ENCODE measurements around the gene ADA. TPM values are rescaled to one million over a fixed set of nuclear protein-coding genes. Genes with fewer than 3 reads are reported as not detected.

Gene ADA
- total RNA-seq, 1 experiment from 2014 or later: 9.6 TPM

- no peak overlapping the region for H3K4me3 ChIP-seq
- H3K4me1 ChIP-seq (replicated peaks): no peaks in the 10 kb centered on the region
- peaks cover 2% of the 10 kb centered on the region; the same call in 1 of the 2 replicates for H3K36me3 ChIP-seq
- H3K27ac ChIP-seq: no peak overlapping the region
- DNase-seq (ENCODE audit: low read depth in 1 of 2, low spot score in 2 of 2): no peak
- H3K27me3 ChIP-seq (replicated peaks): no peaks in the 10 kb centered on the region
- no peaks in the 10 kb centered on the region for H3K9me3 ChIP-seq (replicated peaks)
Observed at GRCh38 chr20:44633187-44633810, 18.2 kb downstream of the ADA start.

GRCh38 chr20:44632103-44632752 lies 19.3 kb downstream of the ADA start:
- Histone ChIP-seq H3K36me3 (peaks cover 2% of the 10 kb centered on the region; the same call in 1 of the 2 replicates), H3K4me1 (replicated peaks) (no peaks in the 10 kb centered on the region), H3K9me3 (replicated peaks) (no peaks in the 10 kb centered on the region), H3K27me3 (replicated peaks) (no peaks in the 10 kb centered on the region), H3K4me3 (no peak overlapping the region), H3K27ac (no peak overlapping the region)
- DNase-seq (ENCODE audit: low read depth in 1 of 2, low spot score in 2 of 2): no peak

GRCh38 chr20:44630297-44630696 lies 21.2 kb downstream of the ADA start:
- no peak overlapping the region for H3K4me3 ChIP-seq
- no peaks in the 10 kb centered on the region for H3K9me3 ChIP-seq (replicated peaks)
- no peak overlapping the region for H3K27ac ChIP-seq
- no peaks in the 10 kb centered on the region for H3K4me1 ChIP-seq (replicated peaks)
- DNase-seq (ENCODE audit: low read depth in 1 of 2, low spot score in 2 of 2): no peak
- H3K36me3 ChIP-seq: peaks cover 2% of the 10 kb centered on the region; the same call in 1 of the 2 replicates
- H3K27me3 ChIP-seq (replicated peaks): no peaks in the 10 kb centered on the region

- Histone ChIP-seq H3K4me3 (no peak overlapping the region), H3K4me1 (replicated peaks) (no peaks in the 10 kb centered on the region), H3K27ac (no peak overlapping the region), H3K9me3 (replicated peaks) (no peaks in the 10 kb centered on the region), H3K27me3 (replicated peaks) (no peaks in the 10 kb centered on the region), H3K36me3 (peaks cover 2% of the 10 kb centered on the region; the same call in 1 of the 2 replicates)
- DNase-seq (ENCODE audit: low read depth in 1 of 2, low spot score in 2 of 2): no peak
Observed at GRCh38 chr20:44629542-44629941, 22.0 kb downstream of the ADA start.

GRCh38 chr20:44629017-44629385 lies 22.5 kb downstream of the ADA start:
- Histone ChIP-seq H3K27ac (no peak overlapping the region), H3K9me3 (replicated peaks) (no peaks in the 10 kb centered on the region), H3K27me3 (replicated peaks) (no peaks in the 10 kb centered on the region), H3K4me3 (no peak overlapping the region), H3K36me3 (peaks cover 2% of the 10 kb centered on the region; the same call in 1 of the 2 replicates), H3K4me1 (replicated peaks) (no peaks in the 10 kb centered on the region)
- no peak for DNase-seq (ENCODE audit: low read depth in 1 of 2, low spot score in 2 of 2)

- no peak overlapping the region for H3K4me3 ChIP-seq
Observed at GRCh38 chr20:44627364-44628010, 24.0 kb downstream of the ADA start.

GRCh38 chr20:44626278-44626677 lies 25.2 kb downstream of the ADA start:
- Histone ChIP-seq H3K27me3 (replicated peaks) (no peaks in the 10 kb centered on the region), H3K27ac (no peak overlapping the region), H3K36me3 (peaks cover 9% of the 10 kb centered on the region), H3K9me3 (replicated peaks) (no peaks in the 10 kb centered on the region; the same call in 1 of the 2 replicates), H3K4me1 (replicated peaks) (no peaks in the 10 kb centered on the region), H3K4me3 (no peak overlapping the region)
- no peak for DNase-seq (ENCODE audit: low read depth in 1 of 2, low spot score in 2 of 2)

More at GRCh38 chr20:44627364-44628010, 24.0 kb downstream of the ADA start:
- Histone ChIP-seq H3K36me3 (peaks cover 5% of the 10 kb centered on the region; the same call in 1 of the 2 replicates), H3K27ac (no peak overlapping the region), H3K4me1 (replicated peaks) (no peaks in the 10 kb centered on the region), H3K27me3 (replicated peaks) (no peaks in the 10 kb centered on the region), H3K9me3 (replicated peaks) (no peaks in the 10 kb centered on the region; the same call in 1 of the 2 replicates)
- DNase-seq (ENCODE audit: low read depth in 1 of 2, low spot score in 2 of 2): no peak

- H3K4me3 ChIP-seq: no peak overlapping the region
- no peak overlapping the region for H3K27ac ChIP-seq
- no peak for DNase-seq (ENCODE audit: low read depth in 1 of 2, low spot score in 2 of 2)
- H3K9me3 ChIP-seq (replicated peaks): no peaks in the 10 kb centered on the region; the same call in 1 of the 2 replicates
- H3K4me1 ChIP-seq (replicated peaks): no peaks in the 10 kb centered on the region
- no peaks in the 10 kb centered on the region for H3K27me3 ChIP-seq (replicated peaks)
- H3K36me3 ChIP-seq: peaks cover 14% of the 10 kb centered on the region
Observed at GRCh38 chr20:44625361-44625760, 26.1 kb downstream of the ADA start.

- no peak overlapping the region for H3K27ac ChIP-seq
- no peaks in the 10 kb centered on the region; the same call in 1 of the 2 replicates for H3K9me3 ChIP-seq (replicated peaks)
- DNase-seq (ENCODE audit: low read depth in 1 of 2, low spot score in 2 of 2): no peak
- no peaks in the 10 kb centered on the region for H3K27me3 ChIP-seq (replicated peaks)
- no peak overlapping the region for H3K4me3 ChIP-seq
- H3K4me1 ChIP-seq (replicated peaks): no peaks in the 10 kb centered on the region
- H3K36me3 ChIP-seq: peaks cover 19% of the 10 kb centered on the region
Observed at GRCh38 chr20:44624743-44625271, 26.7 kb downstream of the ADA start.

- Histone ChIP-seq H3K27ac (no peak overlapping the region), H3K4me1 (replicated peaks) (no peaks in the 10 kb centered on the region), H3K9me3 (replicated peaks) (no peaks in the 10 kb centered on the region; the same call in 1 of the 2 replicates), H3K27me3 (replicated peaks) (no peaks in the 10 kb centered on the region), H3K36me3 (peaks cover 23% of the 10 kb centered on the region), H3K4me3 (no peak overlapping the region)
- DNase-seq (ENCODE audit: low read depth in 1 of 2, low spot score in 2 of 2): no peak
Observed at GRCh38 chr20:44624152-44624551, 27.3 kb downstream of the ADA start.

GRCh38 chr20:44622501-44623270 lies 28.8 kb downstream of the ADA start:
- Histone ChIP-seq H3K4me3 (no peak overlapping the region), H3K27ac (no peak overlapping the region), H3K9me3 (replicated peaks) (no peaks in the 10 kb centered on the region; the same call in 1 of the 2 replicates), H3K4me1 (replicated peaks) (no peaks in the 10 kb centered on the region), H3K27me3 (replicated peaks) (no peaks in the 10 kb centered on the region), H3K36me3 (peaks cover 33% of the 10 kb centered on the region)
- DNase-seq (ENCODE audit: low read depth in 1 of 2, low spot score in 2 of 2): no peak

GRCh38 chr20:44621939-44622338 lies 29.6 kb downstream of the ADA start:
- H3K36me3 ChIP-seq: peaks cover 35% of the 10 kb centered on the region
- no peaks in the 10 kb centered on the region; the same call in 1 of the 2 replicates for H3K9me3 ChIP-seq (replicated peaks)
- H3K4me3 ChIP-seq: no peak overlapping the region
- H3K4me1 ChIP-seq (replicated peaks): no peaks in the 10 kb centered on the region
- H3K27ac ChIP-seq: no peak overlapping the region
- no peak for DNase-seq (ENCODE audit: low read depth in 1 of 2, low spot score in 2 of 2)
- no peaks in the 10 kb centered on the region for H3K27me3 ChIP-seq (replicated peaks)

GRCh38 chr20:44621325-44621724 lies 30.2 kb downstream of the ADA start:
- Histone ChIP-seq H3K27me3 (replicated peaks) (no peaks in the 10 kb centered on the region), H3K4me1 (replicated peaks) (no peaks in the 10 kb centered on the region), H3K4me3 (no peak overlapping the region), H3K9me3 (replicated peaks) (no peaks in the 10 kb centered on the region; the same call in 1 of the 2 replicates), H3K36me3 (peaks cover 41% of the 10 kb centered on the region), H3K27ac (no peak overlapping the region)
- no peak for DNase-seq (ENCODE audit: low read depth in 1 of 2, low spot score in 2 of 2)

Measured in SJSA1 (cell line).